ENCODE measurements around the gene SUV39H2. TPM values are rescaled to one million over a fixed set of nuclear protein-coding genes. Genes with fewer than 3 reads are reported as not detected.

The SUV39H2 gene
- total and polyA plus RNA-seq, 10 of the 15 experiments (the other 5 are each of a cell fraction or from before 2014, with no cell fraction given) = 24.3 to 41.1 (median 30.0) TPM

DNA sequence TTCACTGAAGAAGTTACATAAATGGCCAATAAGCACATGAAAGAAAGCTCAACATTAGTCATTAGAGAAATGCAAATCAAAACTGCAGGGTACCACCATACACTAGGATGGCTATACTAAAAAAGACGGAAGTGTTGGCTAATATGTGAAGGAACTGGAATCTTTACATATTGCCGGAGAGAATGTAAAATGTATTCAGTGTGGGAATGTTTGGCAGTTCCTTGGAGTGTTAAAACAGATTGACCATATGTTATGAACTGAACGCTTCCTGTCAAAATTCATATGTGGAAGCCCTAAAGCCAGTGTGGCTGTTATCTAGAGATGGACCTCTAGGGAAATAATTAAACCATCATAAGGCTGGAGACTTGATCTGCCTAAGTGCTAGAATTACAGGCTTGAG is 33.1 kb downstream of the SUV39H2 start:
- Histone ChIP-seq H3K9ac (ENCODE audit: control insufficient read depth, insufficient read depth, low read length) (no peak overlapping the region), H2AFZ (ENCODE audit: control insufficient read depth, low read depth, low read length) (no peak overlapping the region), H3K36me3 (ENCODE audit: control insufficient read depth in 2 of 2, insufficient read depth in 2 of 2, low read length in 1 of 2) (peaks cover 16 to 34% of the 10 kb centered on the region in 2 experiments), H3K27ac (ENCODE audit: control insufficient read depth, insufficient read depth) (no peak overlapping the region), H3K9me3 (replicated peaks; ENCODE audit: control insufficient read depth, insufficient read depth, low read length) (peaks cover 4% of the 10 kb centered on the region), H3K79me2 (ENCODE audit: control insufficient read depth, insufficient read depth, low read length) (no peaks in the 10 kb centered on the region; the same call in 1 of the 2 replicates), H3K27me3 (replicated peaks in 1 of 2; ENCODE audit: control insufficient read depth in 2 of 2, insufficient read depth in 2 of 2, low read length in 1 of 2) (no peaks in the 10 kb centered on the region), H3K4me3 (no peak overlapping the region), H3K4me1 (ENCODE audit: control insufficient read depth, insufficient read depth, low read length) (no peaks in the 10 kb centered on the region), H3K4me2 (ENCODE audit: control insufficient read depth, insufficient read depth) (no peak overlapping the region), H4K20me1 (ENCODE audit: control insufficient read depth, insufficient read depth) (no peaks in the 10 kb centered on the region)
- RAD21 ChIA-PET (ENCODE audit: unreplicated experiment) = interaction anchor here (1.0 kb wide), 1 partner anchor 41 kb away, joined by 3 read pairs; no protein-coding TSS in a partner anchor
- in situ Hi-C loops (cut with MboI) (no loop called here), intact Hi-C loops (cut with micrococcal nuclease; ENCODE audit: unreplicated experiment) (no loop called here)
- DNase-seq (ENCODE audit: low read depth, low spot score) (no peak), ATAC-seq (no peak), FAIRE-seq (no peak)
- CTCF ChIA-PET = interaction anchor here (1.6 kb wide), 1 partner anchor 8 kb away, joined by 4 read pairs; no protein-coding TSS in a partner anchor
- SMC1A ChIA-PET (ENCODE audit: uncharacterized antibody, unreplicated experiment) = interaction anchor here (0.9 kb wide), 1 partner anchor 29 kb away, joined by 4 read pairs; no protein-coding TSS in a partner anchor
- no peak for TF ChIP-seq CBFB (IDR thresholded peaks at IDR 0.05; ENCODE audit: low read depth)
- TF ChIP-seq IRF4 (IDR thresholded peaks at IDR 0.05; ENCODE audit: low read depth, low read length) = no peak
- TF ChIP-seq GATAD2B (conservative IDR thresholded peaks at IDR 0.05; ENCODE audit: low read depth) = no peak
- TF ChIP-seq TCF12 (IDR thresholded peaks at IDR 0.05; ENCODE audit: low read depth, low read length) = no peak
- no peak for TF ChIP-seq POLR2A (IDR thresholded peaks at IDR 0.05; ENCODE audit: low read depth, low read length)
- no peak for TF ChIP-seq TBL1XR1 (IDR thresholded peaks at IDR 0.05; ENCODE audit: low read depth, low read length)
- no peak for TF ChIP-seq YBX1 (IDR thresholded peaks at IDR 0.05)
- TF ChIP-seq, protein P1, sequence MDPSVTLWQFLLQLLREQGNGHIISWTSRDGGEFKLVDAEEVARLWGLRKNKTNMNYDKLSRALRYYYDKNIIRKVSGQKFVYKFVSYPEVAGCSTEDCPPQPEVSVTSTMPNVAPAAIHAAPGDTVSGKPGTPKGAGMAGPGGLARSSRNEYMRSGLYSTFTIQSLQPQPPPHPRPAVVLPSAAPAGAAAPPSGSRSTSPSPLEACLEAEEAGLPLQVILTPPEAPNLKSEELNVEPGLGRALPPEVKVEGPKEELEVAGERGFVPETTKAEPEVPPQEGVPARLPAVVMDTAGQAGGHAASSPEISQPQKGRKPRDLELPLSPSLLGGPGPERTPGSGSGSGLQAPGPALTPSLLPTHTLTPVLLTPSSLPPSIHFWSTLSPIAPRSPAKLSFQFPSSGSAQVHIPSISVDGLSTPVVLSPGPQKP (IDR thresholded peaks at IDR 0.05; ENCODE audit: low read depth, low read length) = no peak
- TF ChIP-seq RUNX3 (IDR thresholded peaks at IDR 0.05; ENCODE audit: low read length) = no peak
- TF ChIP-seq TAF1 (IDR thresholded peaks at IDR 0.05; ENCODE audit: borderline replicate concordance, low read depth, low read length) = no peak
- TF ChIP-seq, protein P2, sequence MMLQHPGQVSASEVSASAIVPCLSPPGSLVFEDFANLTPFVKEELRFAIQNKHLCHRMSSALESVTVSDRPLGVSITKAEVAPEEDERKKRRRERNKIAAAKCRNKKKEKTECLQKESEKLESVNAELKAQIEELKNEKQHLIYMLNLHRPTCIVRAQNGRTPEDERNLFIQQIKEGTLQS (IDR thresholded peaks at IDR 0.05; ENCODE audit: borderline replicate concordance, extremely low read depth, low read depth, low read length) = no peak
- TF ChIP-seq, protein P3, sequence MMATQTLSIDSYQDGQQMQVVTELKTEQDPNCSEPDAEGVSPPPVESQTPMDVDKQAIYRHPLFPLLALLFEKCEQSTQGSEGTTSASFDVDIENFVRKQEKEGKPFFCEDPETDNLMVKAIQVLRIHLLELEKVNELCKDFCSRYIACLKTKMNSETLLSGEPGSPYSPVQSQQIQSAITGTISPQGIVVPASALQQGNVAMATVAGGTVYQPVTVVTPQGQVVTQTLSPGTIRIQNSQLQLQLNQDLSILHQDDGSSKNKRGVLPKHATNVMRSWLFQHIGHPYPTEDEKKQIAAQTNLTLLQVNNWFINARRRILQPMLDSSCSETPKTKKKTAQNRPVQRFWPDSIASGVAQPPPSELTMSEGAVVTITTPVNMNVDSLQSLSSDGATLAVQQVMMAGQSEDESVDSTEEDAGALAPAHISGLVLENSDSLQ (IDR thresholded peaks at IDR 0.05) = no peak
- TF ChIP-seq, protein P4, sequence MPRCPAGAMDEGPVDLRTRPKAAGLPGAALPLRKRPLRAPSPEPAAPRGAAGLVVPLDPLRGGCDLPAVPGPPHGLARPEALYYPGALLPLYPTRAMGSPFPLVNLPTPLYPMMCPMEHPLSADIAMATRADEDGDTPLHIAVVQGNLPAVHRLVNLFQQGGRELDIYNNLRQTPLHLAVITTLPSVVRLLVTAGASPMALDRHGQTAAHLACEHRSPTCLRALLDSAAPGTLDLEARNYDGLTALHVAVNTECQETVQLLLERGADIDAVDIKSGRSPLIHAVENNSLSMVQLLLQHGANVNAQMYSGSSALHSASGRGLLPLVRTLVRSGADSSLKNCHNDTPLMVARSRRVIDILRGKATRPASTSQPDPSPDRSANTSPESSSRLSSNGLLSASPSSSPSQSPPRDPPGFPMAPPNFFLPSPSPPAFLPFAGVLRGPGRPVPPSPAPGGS (IDR thresholded peaks at IDR 0.05; ENCODE audit: borderline replicate concordance, insufficient read depth, low read depth, low read length, poor library complexity, severe bottlenecking) = no peak
- no peak for TF ChIP-seq PAX5 (IDR thresholded peaks at IDR 0.05; ENCODE audit: borderline replicate concordance, low read depth, low read length)
- TF ChIP-seq YY1 (IDR thresholded peaks at IDR 0.05; ENCODE audit: low read depth, low read length) = no peak
- no peak for TF ChIP-seq IKZF2 (IDR thresholded peaks at IDR 0.05)
- TF ChIP-seq, protein P5, sequence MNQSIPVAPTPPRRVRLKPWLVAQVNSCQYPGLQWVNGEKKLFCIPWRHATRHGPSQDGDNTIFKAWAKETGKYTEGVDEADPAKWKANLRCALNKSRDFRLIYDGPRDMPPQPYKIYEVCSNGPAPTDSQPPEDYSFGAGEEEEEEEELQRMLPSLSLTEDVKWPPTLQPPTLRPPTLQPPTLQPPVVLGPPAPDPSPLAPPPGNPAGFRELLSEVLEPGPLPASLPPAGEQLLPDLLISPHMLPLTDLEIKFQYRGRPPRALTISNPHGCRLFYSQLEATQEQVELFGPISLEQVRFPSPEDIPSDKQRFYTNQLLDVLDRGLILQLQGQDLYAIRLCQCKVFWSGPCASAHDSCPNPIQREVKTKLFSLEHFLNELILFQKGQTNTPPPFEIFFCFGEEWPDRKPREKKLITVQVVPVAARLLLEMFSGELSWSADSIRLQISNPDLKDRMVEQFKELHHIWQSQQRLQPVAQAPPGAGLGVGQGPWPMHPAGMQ (IDR thresholded peaks at IDR 0.05; ENCODE audit: borderline replicate concordance) = no peak
- no peak for TF ChIP-seq SUZ12 (IDR thresholded peaks at IDR 0.05; ENCODE audit: unreplicated experiment)
- no peak for TF ChIP-seq ETV6 (conservative IDR thresholded peaks at IDR 0.05 in 1 of 2, IDR thresholded peaks at IDR 0.05 in 1 of 2; ENCODE audit: borderline replicate concordance in 1 of 2, low read depth in 1 of 2)
- WGBS (ENCODE audit: insufficient coverage, insufficient replicate concordance, low lambda C conversion rate, missing lambda C conversion rate) = 100% methylated on average over 3 of the region's 3 CpGs
- no TSS peak for BruUV-seq (replicated peaks)
- POLR2A ChIA-PET = no interaction called here

All from GM12878 (cell line).